H9 (cell line): ENCODE results near the gene PARVB. TPM values are rescaled to one million over a fixed set of nuclear protein-coding genes. Genes with fewer than 3 reads are reported as not detected.

Experiments
- DNase-seq: peaks from one replicate; pipeline ENCODE4 v3.0.0-alpha.2; 2017
- H2AFZ ChIP-seq: one replicate; pipeline ENCODE4 v1.6.1; 2013; ENCODE audit warnings: mild to moderate bottlenecking, low read length, control low read depth, moderate library complexity
- H2AK5ac ChIP-seq: 2 replicates; pipeline ENCODE4 v1.6.1; 2013; ENCODE audit warnings: low read length, control low read depth, mixed read lengths; ENCODE audit not compliant: insufficient read length
- H2BK120ac ChIP-seq: one replicate; pipeline ENCODE4 v1.6.1; 2013; ENCODE audit warnings: low read depth, mild to moderate bottlenecking, low read length, control low read depth, inconsistent platforms; ENCODE audit not compliant: poor library complexity, severe bottlenecking
- H2BK12ac ChIP-seq: 2 replicates; pipeline ENCODE4 v1.6.1; 2013; ENCODE audit warnings: low read length, control low read depth, mixed read lengths, low read depth; ENCODE audit not compliant: insufficient read length
- H2BK15ac ChIP-seq: 2 replicates; pipeline ENCODE4 v1.6.1; 2013; ENCODE audit warnings: low read depth, low read length, control low read depth
- H2BK20ac ChIP-seq: one replicate; pipeline ENCODE4 v1.6.1; 2013; ENCODE audit warnings: low read depth, mild to moderate bottlenecking, low read length, control low read depth, inconsistent platforms; ENCODE audit not compliant: poor library complexity, severe bottlenecking
- H2BK5ac ChIP-seq: 2 replicates; pipeline ENCODE4 v1.6.1; 2013; ENCODE audit warnings: low read length, control low read depth, mixed read lengths; ENCODE audit not compliant: insufficient read length
- H3K14ac ChIP-seq: 2 replicates; pipeline ENCODE4 v1.6.1; 2013; ENCODE audit warnings: low read length, control low read depth; ENCODE audit not compliant: insufficient read depth
- H3K18ac ChIP-seq: 2 replicates; pipeline ENCODE4 v1.6.1; 2013; ENCODE audit warnings: low read depth, mild to moderate bottlenecking, mixed read lengths, low read length, control low read depth; ENCODE audit not compliant: insufficient read length
- H3K23ac ChIP-seq: 2 replicates; pipeline ENCODE4 v1.6.1; 2013; ENCODE audit warnings: low read length, control low read depth, mixed read lengths, low read depth; ENCODE audit not compliant: insufficient read length
- H3K23me2 ChIP-seq: 2 replicates; pipeline ENCODE4 v1.6.1; 2013; ENCODE audit warnings: low read depth, mild to moderate bottlenecking, mixed read lengths, low read length, control low read depth; ENCODE audit not compliant: insufficient read length, poor library complexity, severe bottlenecking
- H3K27ac ChIP-seq: 2 replicates; pipeline ENCODE4 v1.5.1; 2013; ENCODE audit warnings: low read length, control low read depth, mixed read lengths, low read depth; ENCODE audit not compliant: insufficient read length
- H3K27me3 ChIP-seq: 2 replicates; pipeline ENCODE4 v1.6.1; 2013; ENCODE audit warnings: low read length, control low read depth, inconsistent platforms; ENCODE audit not compliant: insufficient read depth
- H3K4ac ChIP-seq: 2 replicates; pipeline ENCODE4 v1.6.1; 2013; ENCODE audit warnings: low read depth, mild to moderate bottlenecking, control low read depth, inconsistent platforms, low read length, moderate library complexity
- H3K4me1 ChIP-seq: 2 replicates; pipeline ENCODE4 v1.6.1; 2013; ENCODE audit warnings: low read length, control low read depth, inconsistent platforms; ENCODE audit not compliant: insufficient read depth
- H3K4me2 ChIP-seq: 2 replicates; pipeline ENCODE4 v1.6.1; 2013; ENCODE audit warnings: low read length, control low read depth, mixed read lengths; ENCODE audit not compliant: insufficient read length, insufficient read depth
- H3K56ac ChIP-seq: 2 replicates; pipeline ENCODE4 v1.6.1; 2013; ENCODE audit warnings: low read depth, mild to moderate bottlenecking, mixed read lengths, low read length, control low read depth; ENCODE audit not compliant: insufficient read length
- H3K79me1 ChIP-seq: 2 replicates; pipeline ENCODE4 v1.6.1; 2013; ENCODE audit warnings: low read depth, mild to moderate bottlenecking, moderate library complexity, low read length, control low read depth, inconsistent platforms; ENCODE audit not compliant: insufficient read depth, poor library complexity, severe bottlenecking
- H3K79me2 ChIP-seq: 2 replicates; pipeline ENCODE4 v1.6.1; 2013; ENCODE audit warnings: low read length, control low read depth, inconsistent platforms; ENCODE audit not compliant: insufficient read depth
- H3K9ac ChIP-seq: 2 replicates; pipeline ENCODE4 v1.6.1; 2013; ENCODE audit warnings: low read length, control low read depth, mixed read lengths; ENCODE audit not compliant: insufficient read length; ENCODE audit errors: extremely low read depth
- H3K9me3 ChIP-seq: one replicate; pipeline ENCODE4 v1.6.1; 2013; ENCODE audit warnings: low read depth, low read length, inconsistent platforms; ENCODE audit not compliant: control insufficient read depth
- H3T11ph ChIP-seq: one replicate; pipeline ENCODE4 v1.6.1; 2013; ENCODE audit warnings: mild to moderate bottlenecking, low read length, control low read depth, inconsistent platforms
- H4K20me1 ChIP-seq: one replicate; pipeline ENCODE4 v1.6.1; 2013; ENCODE audit not compliant: control insufficient read depth, insufficient read length, insufficient read depth
- H4K5ac ChIP-seq: 2 replicates; pipeline ENCODE4 v1.6.1; 2013; ENCODE audit warnings: low read depth, mild to moderate bottlenecking, mixed read lengths, low read length, control low read depth; ENCODE audit not compliant: insufficient read length
- H4K8ac ChIP-seq: replicated peaks from 2 replicates; pipeline ENCODE4 v1.6.1; 2013; ENCODE audit warnings: low read length, control low read depth, mixed read lengths, low read depth; ENCODE audit not compliant: insufficient read length
- H4K91ac ChIP-seq: 2 replicates; pipeline ENCODE4 v1.6.1; 2013; ENCODE audit warnings: low read depth, mild to moderate bottlenecking, moderate library complexity, mixed read lengths, low read length, control low read depth; ENCODE audit not compliant: insufficient read length
- H3K27ac Mint-ChIP-seq, 3 experiments: 2 replicates in 2 of 3; 3 replicates in 1 of 3; pipeline ENCODE4 v1.8.0; 2020 to 2021; ENCODE audit warnings: mixed read lengths in 3 of 3, mild to moderate bottlenecking in 1 of 3, moderate library complexity in 1 of 3
- H3K27me3 Mint-ChIP-seq: 2 replicates; pipeline ENCODE4 v1.8.0; 2021; ENCODE audit warnings: low read depth, mild to moderate bottlenecking, moderate library complexity, mixed read lengths
- H3K36me3 Mint-ChIP-seq, 3 experiments: 2 replicates in 2 of 3; 3 replicates in 1 of 3; pipeline ENCODE4 v1.8.0; 2020 to 2021; ENCODE audit warnings: low read depth in 3 of 3, mixed read lengths in 3 of 3; ENCODE audit not compliant: insufficient read depth in 1 of 3
- H3K4me1 Mint-ChIP-seq, 2 experiments: 2 replicates each; pipeline ENCODE4 v1.8.0; 2020; ENCODE audit warnings: mixed read lengths in 2 of 2
- H3K4me3 Mint-ChIP-seq, 2 experiments: 2 replicates in 1 of 2; 3 replicates in 1 of 2; pipeline ENCODE4 v1.8.0; 2020 to 2021; ENCODE audit warnings: mild to moderate bottlenecking in 2 of 2, mixed read lengths in 2 of 2, moderate library complexity in 1 of 2
- H3K9me3 Mint-ChIP-seq, 2 experiments: 2 replicates in 1 of 2; 3 replicates in 1 of 2; pipeline ENCODE4 v1.8.0; 2020; ENCODE audit warnings: mild to moderate bottlenecking in 2 of 2, mixed read lengths in 2 of 2, moderate library complexity in 1 of 2
- WGBS: extraction: QIAGEN DNeasy Blood & Tissue Kit; methylation state at CpG from one replicate; pipeline ENCODE4 v1.1.7; 2013; ENCODE audit warnings: missing lambda C conversion rate, low lambda C conversion rate, mixed read lengths; ENCODE audit not compliant: insufficient read length; ENCODE audit errors: extremely low coverage; 5-methylcytosine and 5-hydroxymethylcytosine counted together
- total RNA-seq: library from RNA; stranded (reverse); gene quantifications from 2 replicates; pipeline ENCODE4 v1.2.1, GENCODE V29; 2021
- TF ChIP-seq, protein P1 (sequence below): fragments of 200-600 bp; sonication (generic); conservative IDR thresholded peaks from 3 replicates; pipeline ENCODE4 v1.8.0; 2021; ENCODE audit warnings: antibody characterized with exemption, mild to moderate bottlenecking

The PARVB gene
- total RNA-seq, 1 experiment from 2014 or later: 15.6 TPM

DNA sequence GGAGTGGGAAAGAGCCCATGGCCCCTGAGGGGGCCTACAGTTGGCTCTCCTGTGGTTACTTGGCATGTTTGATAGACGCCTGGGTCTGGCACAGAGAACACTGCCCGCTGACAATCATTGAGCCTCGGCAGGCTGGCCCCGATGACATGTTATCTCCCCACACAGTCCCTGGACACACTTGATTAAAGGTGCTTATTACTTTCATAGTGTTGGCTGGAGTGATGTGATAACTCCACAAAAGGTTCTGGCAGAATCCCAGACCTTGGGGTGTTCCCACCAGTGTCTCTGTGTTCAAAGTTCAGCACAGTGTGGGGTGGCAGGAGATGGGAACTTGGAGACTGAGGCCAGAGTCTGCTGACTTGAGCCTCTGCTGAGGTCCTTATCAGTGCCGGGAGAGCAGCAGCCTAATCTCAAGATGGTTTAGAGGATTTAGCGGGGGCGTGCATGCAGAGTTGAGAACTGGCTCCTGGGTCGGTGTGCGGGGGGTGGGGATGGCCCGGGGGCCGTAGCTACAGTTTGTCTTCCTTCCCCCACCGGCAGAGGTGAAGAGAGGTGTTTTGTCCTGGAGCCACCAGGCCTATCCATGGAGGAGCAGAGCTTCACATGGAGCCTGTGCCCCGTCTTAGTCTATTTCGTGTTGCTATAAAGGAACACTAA lies 22.5 kb downstream of the PARVB start:
- TF ChIP-seq, protein P1, sequence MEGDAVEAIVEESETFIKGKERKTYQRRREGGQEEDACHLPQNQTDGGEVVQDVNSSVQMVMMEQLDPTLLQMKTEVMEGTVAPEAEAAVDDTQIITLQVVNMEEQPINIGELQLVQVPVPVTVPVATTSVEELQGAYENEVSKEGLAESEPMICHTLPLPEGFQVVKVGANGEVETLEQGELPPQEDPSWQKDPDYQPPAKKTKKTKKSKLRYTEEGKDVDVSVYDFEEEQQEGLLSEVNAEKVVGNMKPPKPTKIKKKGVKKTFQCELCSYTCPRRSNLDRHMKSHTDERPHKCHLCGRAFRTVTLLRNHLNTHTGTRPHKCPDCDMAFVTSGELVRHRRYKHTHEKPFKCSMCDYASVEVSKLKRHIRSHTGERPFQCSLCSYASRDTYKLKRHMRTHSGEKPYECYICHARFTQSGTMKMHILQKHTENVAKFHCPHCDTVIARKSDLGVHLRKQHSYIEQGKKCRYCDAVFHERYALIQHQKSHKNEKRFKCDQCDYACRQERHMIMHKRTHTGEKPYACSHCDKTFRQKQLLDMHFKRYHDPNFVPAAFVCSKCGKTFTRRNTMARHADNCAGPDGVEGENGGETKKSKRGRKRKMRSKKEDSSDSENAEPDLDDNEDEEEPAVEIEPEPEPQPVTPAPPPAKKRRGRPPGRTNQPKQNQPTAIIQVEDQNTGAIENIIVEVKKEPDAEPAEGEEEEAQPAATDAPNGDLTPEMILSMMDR: no peak
- Histone ChIP-seq H3K23ac (no peak overlapping the region), H3K23me2 (no peaks in the 10 kb centered on the region), H3K27me3 (no peaks in the 10 kb centered on the region), H3K56ac (no peak overlapping the region), H4K5ac (no peak overlapping the region), H3K79me1 (no peaks in the 10 kb centered on the region), H2BK12ac (no peak overlapping the region), H3K4ac (no peak overlapping the region), H3K79me2 (no peaks in the 10 kb centered on the region), H4K20me1 (no peaks in the 10 kb centered on the region), H2BK20ac (no peak overlapping the region), H3K27ac (no peak overlapping the region), H3K9ac (no peak overlapping the region), H3T11ph (no peak overlapping the region), H2BK120ac (no peak overlapping the region), H3K9me3 (no peaks in the 10 kb centered on the region), H3K4me2 (no peak overlapping the region), H2BK15ac (no peak overlapping the region), H2BK5ac (no peak overlapping the region), H2AFZ (no peak overlapping the region), H3K18ac (no peak overlapping the region), H4K8ac (no peak overlapping the region), H2AK5ac (no peak overlapping the region), H3K14ac (no peak overlapping the region), H3K4me1 (no peaks in the 10 kb centered on the region), H4K91ac (no peak overlapping the region)
- Mint-ChIP-seq H3K9me3 (no peaks in the 10 kb centered on the region), H3K4me3 (no peak overlapping the region), H3K27me3 (peaks cover 4% of the 10 kb centered on the region; the same call in 1 of the 2 replicates), H3K4me1 (peaks cover 18 to 28% of the 10 kb centered on the region in 2 experiments), H3K36me3 (no peaks in the 10 kb centered on the region; a peak in 1 of 7 replicates), H3K27ac (no peak overlapping the region; a peak in 2 of 7 replicates)
- DNase-seq: no peak
- no CpG with 5 or more reads among the region's 14 CpGs for WGBS
